NCI-H146 (cell line): ENCODE results near the gene SBK1.
"Not testable (repeated sequence)": the region's sequence is repeated elsewhere in the genome, so short reads cannot be mapped to it uniquely, and the experiment has no call there.

Source experiments
- DNase-seq: peaks from one replicate; lab custom pipeline; 2025; lab: John Stamatoyannopoulos, UW

The SBK1 gene

DNA sequence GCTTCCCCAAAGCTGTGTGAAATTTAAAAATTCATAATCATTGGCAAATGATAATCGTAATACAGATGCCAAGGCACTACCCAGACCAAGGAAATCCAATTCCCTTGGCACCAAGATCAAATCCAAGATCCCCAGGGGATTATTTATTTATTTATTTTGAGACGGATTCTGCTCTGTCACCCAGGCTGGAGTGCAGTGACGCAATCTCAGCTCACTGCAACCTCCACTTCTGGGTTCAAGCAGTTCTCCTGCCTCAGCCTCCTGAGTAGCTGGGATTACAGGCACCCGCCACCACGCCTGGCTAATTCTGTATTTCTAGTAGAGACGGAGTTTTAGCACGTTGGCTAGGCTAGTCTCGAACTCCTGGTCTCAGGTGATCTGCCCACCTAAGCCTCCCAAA is 43.4 kb downstream of the SBK1 start:
- DNase-seq, result not testable (repeated sequence)

- not testable (repeated sequence) for DNase-seq
Observed at GRCh38 chr16:28336940-28337710, 44.8 kb downstream of the SBK1 start.

- DNase-seq, result not testable (repeated sequence)
Observed at GRCh38 chr16:28338230-28338629, 45.9 kb downstream of the SBK1 start.

DNA sequence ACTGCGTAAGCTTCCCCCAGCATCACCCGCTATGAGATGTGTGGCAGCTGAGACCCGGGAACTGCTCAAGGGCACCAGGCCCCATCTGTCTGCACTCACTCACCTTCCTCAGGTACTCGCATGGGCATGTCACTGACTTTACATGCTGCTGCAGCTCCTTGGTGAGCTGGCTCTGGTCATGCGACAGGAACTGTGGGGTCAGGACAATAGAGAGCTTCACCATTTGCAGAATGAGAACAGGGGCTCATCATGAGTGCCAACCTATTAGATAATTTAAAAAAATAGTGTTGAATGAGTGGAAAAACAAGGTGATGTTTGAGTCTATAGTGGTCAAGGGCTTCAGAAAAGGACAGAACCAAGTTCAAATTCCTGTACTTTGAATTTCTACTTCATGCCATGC is 70.3 kb downstream of the SBK1 start:
- DNase-seq, result not testable (repeated sequence)

DNA sequence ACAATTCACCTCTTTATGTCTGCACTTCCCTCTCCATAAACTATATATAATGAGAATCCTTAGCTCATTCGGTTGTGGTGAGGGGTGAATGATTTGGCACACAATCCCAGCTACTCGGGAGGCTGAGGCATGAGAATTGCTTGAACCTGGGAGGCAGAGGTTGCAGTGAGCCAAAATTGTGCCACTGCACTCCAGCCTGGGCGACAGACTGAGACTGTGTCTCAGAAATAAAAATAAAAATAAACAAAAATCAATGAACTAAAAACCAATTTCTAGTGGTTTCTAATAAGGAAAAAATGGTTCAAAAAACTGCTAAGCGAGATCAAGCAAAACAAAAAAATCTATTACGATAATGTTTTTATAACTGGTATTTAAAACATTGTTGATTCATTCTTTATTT is 71.1 kb downstream of the SBK1 start, which contains the start of gene NPIPB6:
Gene NPIPB6, minus strand, starts transcription at position 101 of the 400 bp plus-strand sequence. CDS start 686 bp downstream, outside the sequence.
- not testable (repeated sequence) for DNase-seq

- not testable (repeated sequence) for DNase-seq
Observed at GRCh38 chr16:28364268-28365173, 72.2 kb downstream of the SBK1 start.

DNA sequence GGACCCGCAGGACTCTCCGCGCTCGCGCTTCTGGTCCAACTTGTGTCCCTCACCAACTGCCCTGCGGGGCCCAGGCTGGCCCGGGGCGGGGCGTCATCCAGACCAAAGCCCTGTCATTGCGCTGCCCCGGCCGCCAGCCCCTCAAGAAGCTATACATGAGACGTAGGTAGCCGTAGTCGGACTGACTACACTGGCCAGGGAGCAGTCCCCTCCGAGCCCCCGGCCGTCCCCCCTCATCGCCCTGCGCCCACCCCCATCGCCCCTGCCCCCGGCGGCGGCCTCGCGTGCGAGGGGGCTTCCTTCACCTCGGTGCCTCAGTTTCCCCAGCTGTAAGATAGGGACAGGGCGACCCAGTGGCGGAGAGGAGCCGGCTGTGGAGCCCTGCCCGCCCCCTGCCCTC is 75.6 kb downstream of the SBK1 start:
- DNase-seq, result not testable (repeated sequence)
